ENCODE measurements around the gene CEP112. TPM values are rescaled to one million over a fixed set of nuclear protein-coding genes. Genes with fewer than 3 reads are reported as not detected.
"Not testable (repeated sequence)": the region's sequence is repeated elsewhere in the genome, so short reads cannot be mapped to it uniquely, and the experiment has no call there.

CEP112 gene
- total RNA-seq, 1 donor from 2014 or later: 3.1 TPM

- ATAC-seq (no peak), DNase-seq (ENCODE audit: low spot score) (no peak)
These were observed 492.5 kb downstream of the CEP112 start for GRCh38 chr17:65699459-65699858.

- no peak for ATAC-seq
These were observed 493.4 kb downstream of the CEP112 start for GRCh38 chr17:65698381-65699061.

DNA sequence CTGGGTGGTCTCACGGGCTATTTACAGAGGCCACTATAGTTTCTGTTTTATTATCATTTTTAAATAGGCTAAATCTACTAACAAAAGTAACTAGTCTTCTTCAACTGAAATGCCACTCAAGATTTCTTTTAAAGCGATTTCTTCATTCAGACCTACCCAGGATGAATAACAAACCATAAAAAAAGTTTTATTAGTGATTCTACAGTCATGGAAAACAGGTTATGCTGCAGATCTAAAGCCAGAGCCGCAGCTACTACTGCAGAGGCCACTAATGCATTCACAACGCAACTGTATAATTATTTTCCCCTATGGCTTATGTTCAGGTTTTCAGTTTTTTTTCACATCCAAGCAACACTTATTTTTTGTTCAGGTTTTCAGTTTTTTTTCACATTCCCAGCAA lies 494.3 kb downstream of the CEP112 start:
- ATAC-seq (no peak), DNase-seq (ENCODE audit: low spot score) (no peak)

More at GRCh38 chr17:65698381-65699061, 493.4 kb downstream of the CEP112 start:
- no peak for DNase-seq (ENCODE audit: low spot score)

GRCh38 chr17:65696739-65697394 lies 495.1 kb downstream of the CEP112 start:
- DNase-seq (ENCODE audit: low spot score): no peak
- no peak for ATAC-seq

- ATAC-seq (no peak), DNase-seq (ENCODE audit: low spot score) (no peak)
These were observed 497.3 kb downstream of the CEP112 start for GRCh38 chr17:65694601-65695000.

- ATAC-seq: no peak
- no peak for DNase-seq (ENCODE audit: low spot score)
These were observed 501.2 kb downstream of the CEP112 start for GRCh38 chr17:65690626-65691310.

- no peak for DNase-seq (ENCODE audit: low spot score)
- no peak for ATAC-seq
These were observed 503.6 kb downstream of the CEP112 start for GRCh38 chr17:65688307-65688706.

GRCh38 chr17:65685110-65685509 lies 506.8 kb downstream of the CEP112 start:
- DNase-seq (ENCODE audit: low spot score): no peak
- ATAC-seq: no peak

GRCh38 chr17:65684631-65685030 lies 507.3 kb downstream of the CEP112 start:
- no peak for ATAC-seq
- DNase-seq (ENCODE audit: low spot score): no peak

- DNase-seq (ENCODE audit: low spot score) (no peak), ATAC-seq (no peak)
These were observed 508.5 kb downstream of the CEP112 start for GRCh38 chr17:65683428-65683827.

DNA sequence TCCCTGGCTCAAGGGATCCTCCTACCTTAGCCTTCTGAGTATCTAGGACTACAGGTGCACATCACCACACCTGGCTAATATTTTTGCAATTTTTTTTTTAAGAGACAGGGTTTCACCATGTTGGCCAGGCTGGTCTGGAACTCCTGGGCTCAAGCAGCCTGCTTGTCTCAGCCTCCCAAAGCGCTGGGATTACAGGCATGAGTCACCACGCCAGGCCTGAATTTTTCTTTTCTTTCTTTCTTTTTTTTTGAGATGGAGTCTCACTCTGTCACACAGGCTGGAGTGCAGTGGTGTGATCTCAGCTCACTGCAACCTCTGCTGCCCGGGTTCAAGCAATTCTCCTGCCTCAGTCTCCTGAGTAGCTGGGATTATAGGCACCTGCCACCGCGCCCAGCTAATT lies 510.2 kb downstream of the CEP112 start:
- not testable (repeated sequence) for DNase-seq (ENCODE audit: low spot score); ATAC-seq

DNA sequence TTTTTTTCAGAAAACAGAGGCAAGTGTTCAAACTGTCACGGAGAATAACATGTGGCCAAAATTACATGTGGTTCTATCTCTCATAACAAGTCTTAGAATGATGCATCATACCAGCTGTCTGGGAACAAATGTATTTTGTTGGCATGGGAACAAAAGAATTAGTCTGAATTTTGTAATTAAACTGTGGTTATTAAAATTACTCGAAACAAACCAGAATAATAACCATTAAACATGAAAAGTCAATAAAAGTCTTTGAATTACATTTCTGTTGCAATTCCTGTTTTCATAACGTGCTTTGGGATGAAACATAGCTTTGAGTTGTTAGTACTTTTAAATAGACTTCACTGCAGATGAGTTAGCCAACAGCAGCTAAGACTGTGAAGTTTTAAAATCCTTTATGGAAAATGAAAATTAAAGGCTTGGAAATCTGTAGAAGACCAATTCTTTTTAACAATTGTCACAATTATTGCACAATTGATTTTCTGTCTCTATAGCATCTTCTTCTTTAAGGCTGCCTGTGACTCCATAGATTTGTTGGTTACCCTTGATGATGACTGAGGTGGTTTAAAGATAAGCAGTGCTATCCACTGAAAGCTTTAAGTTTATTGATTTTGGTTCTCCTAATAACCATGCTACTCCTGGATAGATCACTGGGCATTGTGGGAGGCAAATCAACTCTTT lies 512.6 kb downstream of the CEP112 start:
- no peak for DNase-seq (ENCODE audit: low spot score)

GRCh38 chr17:65678546-65678945 lies 513.4 kb downstream of the CEP112 start:
- DNase-seq (ENCODE audit: low spot score): no peak
- ATAC-seq: no peak

More for the DNA sequence above, 512.6 kb downstream of the CEP112 start:
- no peak for ATAC-seq

DNA sequence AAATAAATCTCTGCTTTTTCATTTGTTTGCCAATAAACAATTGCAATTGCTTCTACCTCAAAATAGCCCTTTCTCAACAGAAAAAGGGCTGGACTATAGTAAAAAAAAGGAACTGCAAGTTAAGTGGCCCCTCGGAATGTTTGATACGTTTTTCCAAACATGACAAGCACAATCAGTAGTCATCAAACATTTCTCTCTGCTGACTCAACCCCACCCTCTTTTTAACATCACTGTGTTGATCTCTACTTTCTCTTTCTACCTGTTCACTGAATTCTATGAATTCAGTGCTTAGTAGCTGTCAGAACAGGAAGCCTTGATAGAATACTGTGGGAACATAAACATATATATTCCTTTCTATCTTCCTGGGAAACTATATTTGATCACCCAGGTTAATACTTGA lies 514.0 kb downstream of the CEP112 start:
- no peak for DNase-seq (ENCODE audit: low spot score)
- no peak for ATAC-seq

GRCh38 chr17:65674246-65675045 lies 517.5 kb downstream of the CEP112 start:
- ATAC-seq: no peak
- DNase-seq (ENCODE audit: low spot score): no peak

GRCh38 chr17:65670667-65671371 lies 521.1 kb downstream of the CEP112 start:
- no peak for DNase-seq (ENCODE audit: low spot score)
- ATAC-seq: no peak

DNA sequence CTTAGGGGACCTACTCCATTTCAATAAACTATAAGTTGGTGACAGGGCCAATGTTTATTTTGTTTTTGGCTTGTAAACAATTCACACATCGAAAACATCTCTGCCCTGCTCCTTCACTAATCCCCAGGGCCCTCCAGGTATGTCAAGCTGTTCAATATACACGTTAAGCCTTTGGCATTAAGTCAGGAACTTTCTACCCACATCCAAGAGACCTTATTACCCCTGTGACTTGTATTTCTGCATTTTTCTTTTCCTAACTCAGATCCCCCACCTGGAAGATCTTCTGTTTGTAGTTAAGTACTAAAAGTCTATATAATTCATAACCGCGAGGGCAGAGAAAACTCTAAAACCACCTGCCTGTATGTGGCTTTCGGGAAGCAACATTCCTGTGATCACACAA lies 523.7 kb downstream of the CEP112 start:
- ATAC-seq: no peak
- DNase-seq (ENCODE audit: low spot score): no peak

DNA sequence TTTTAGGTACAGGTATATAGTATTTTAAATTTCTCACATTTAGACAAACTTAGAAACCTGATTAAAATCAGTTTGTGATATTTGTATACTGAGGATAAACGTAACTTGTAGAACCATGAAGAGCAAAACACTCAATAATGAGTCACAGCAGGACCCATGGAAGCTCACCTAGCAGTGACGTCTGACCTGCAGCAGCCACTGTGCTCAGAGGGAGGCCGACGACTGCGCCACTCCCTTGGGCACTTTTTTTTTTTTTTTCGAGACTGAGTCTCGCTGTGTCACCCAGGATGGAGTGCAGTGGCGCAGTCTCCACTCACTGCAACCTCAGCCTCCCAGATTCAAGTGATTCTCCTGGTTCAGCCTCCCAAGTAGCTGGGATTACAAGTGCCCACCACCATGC lies 524.3 kb downstream of the CEP112 start:
- no peak for DNase-seq (ENCODE audit: low spot score)
- ATAC-seq: no peak

GRCh38 chr17:65666876-65667321 lies 525.0 kb downstream of the CEP112 start:
- no peak for ATAC-seq

DNA sequence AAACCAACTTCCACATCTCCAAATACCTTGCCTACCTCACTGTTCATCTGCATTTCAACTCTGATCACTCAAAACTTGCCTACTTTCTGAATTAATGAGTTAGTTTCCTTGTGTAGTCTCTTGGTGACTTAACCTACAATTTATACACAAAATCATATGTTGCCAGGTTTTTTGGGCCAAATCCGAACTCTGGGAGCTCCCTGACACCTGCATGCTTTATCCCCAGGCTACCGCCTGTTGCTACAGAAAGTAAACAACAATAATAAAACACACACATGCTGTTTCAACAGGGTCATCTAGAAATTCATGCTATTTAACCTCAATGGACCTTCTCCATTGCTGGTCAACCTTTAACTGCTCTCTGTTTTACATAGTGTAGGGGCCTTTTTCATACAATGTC lies 526.0 kb downstream of the CEP112 start:
- DNase-seq (ENCODE audit: low spot score) (no peak), ATAC-seq (no peak)

More at GRCh38 chr17:65666876-65667321, 525.0 kb downstream of the CEP112 start:
- DNase-seq (ENCODE audit: low spot score): no peak

All from left lobe of liver (tissue), 2 donors.